Naive thymus-derived CD4-positive, alpha-beta T cell (primary cell): ENCODE results near the gene ANGPTL2. TPM values are rescaled to one million over a fixed set of nuclear protein-coding genes. Genes with fewer than 3 reads are reported as not detected.

ENCODE experiments used
- ATAC-seq: fragments of 150-1000 bp; cut with Tn5 transposase; 2 replicates; pipeline ENCODE4 v1.10.0; 2021; ENCODE audit warnings: mild to moderate bottlenecking, moderate library complexity
- CTCF ChIA-PET: fragments of 350-600 bp; sonication (Branson Sonifier 250); formaldehyde crosslinking; loops from one replicate; lab custom pipeline; 2021; ENCODE audit warnings: antibody characterized with exemption; lab: Charles Lee
- POLR2A ChIA-PET: fragments of 350-600 bp; sonication (Branson Sonifier 250); formaldehyde crosslinking; loops from one replicate; lab custom pipeline; 2021; ENCODE audit warnings: antibody characterized with exemption, inconsistent platforms; lab: Charles Lee
- DNase-seq, 9 donors: peaks; one replicate each; pipeline versions ENCODE4 v3.0.0 to v3.0.0-alpha.2; 2020 to 2022; ENCODE audit warnings: mixed read lengths in 1 of 9
- H3K27ac ChIP-seq: one replicate; pipeline ENCODE4 v1.7.0; 2013; ENCODE audit warnings: mild to moderate bottlenecking, low read depth, low read length, moderate library complexity
- H3K27me3 ChIP-seq, 2 donors: one replicate each; pipeline ENCODE4 v1.7.0; 2013; ENCODE audit warnings: low read length in 2 of 2, mild to moderate bottlenecking in 2 of 2, moderate library complexity in 2 of 2; ENCODE audit not compliant: control insufficient read depth in 2 of 2, insufficient read depth in 2 of 2
- H3K36me3 ChIP-seq, 3 experiments: 1 replicate in 2 of 3; 2 replicates in 1 of 3; pipeline ENCODE4 v1.7.0; 2013; ENCODE audit warnings: low read length in 3 of 3, mild to moderate bottlenecking in 3 of 3, moderate library complexity in 1 of 3; ENCODE audit not compliant: insufficient read depth in 3 of 3, control insufficient read depth in 2 of 3
- H3K4me1 ChIP-seq, 2 donors: one replicate each; pipeline ENCODE4 v1.7.0; 2013; ENCODE audit warnings: low read length in 2 of 2, mild to moderate bottlenecking in 2 of 2, moderate library complexity in 1 of 2; ENCODE audit not compliant: control insufficient read depth in 2 of 2, insufficient read depth in 2 of 2
- H3K4me3 ChIP-seq: 2 replicates; pipeline ENCODE4 v1.7.0; 2013; ENCODE audit warnings: mild to moderate bottlenecking, low read length
- H3K9me3 ChIP-seq, 3 experiments: 1 replicate in 2 of 3; 2 replicates in 1 of 3; pipeline ENCODE4 v1.7.0; 2013; ENCODE audit warnings: low read length in 3 of 3; ENCODE audit not compliant: control insufficient read depth in 2 of 3
- H3K27ac Mint-ChIP-seq, 9 donors: one replicate each; pipeline ENCODE4 v1.8.0; 2020 to 2022; ENCODE audit warnings: mixed read lengths in 9 of 9, mild to moderate bottlenecking in 8 of 9, moderate library complexity in 5 of 9, inconsistent platforms in 2 of 9
- H3K27me3 Mint-ChIP-seq, 5 donors: one replicate each; pipeline ENCODE4 v1.8.0; 2021 to 2022; ENCODE audit warnings: mixed read lengths in 5 of 5, mild to moderate bottlenecking in 1 of 5
- H3K36me3 Mint-ChIP-seq, 5 donors: one replicate each; pipeline ENCODE4 v1.8.0; 2020 to 2022; ENCODE audit warnings: mixed read lengths in 5 of 5, mild to moderate bottlenecking in 3 of 5, inconsistent platforms in 1 of 5
- H3K4me1 Mint-ChIP-seq, 7 donors: one replicate each; pipeline ENCODE4 v1.8.0; 2020 to 2022; ENCODE audit warnings: mixed read lengths in 7 of 7, mild to moderate bottlenecking in 3 of 7, inconsistent platforms in 1 of 7
- H3K4me3 Mint-ChIP-seq, 10 donors: one replicate each; pipeline ENCODE4 v1.8.0; 2020 to 2022; ENCODE audit warnings: mild to moderate bottlenecking in 10 of 10, mixed read lengths in 10 of 10, moderate library complexity in 6 of 10, inconsistent platforms in 2 of 10
- H3K9me3 Mint-ChIP-seq, 11 donors: one replicate each; pipeline ENCODE4 v1.8.0; 2020 to 2022; ENCODE audit warnings: mixed read lengths in 11 of 11, mild to moderate bottlenecking in 4 of 11, inconsistent platforms in 1 of 11, moderate library complexity in 1 of 11
- intact Hi-C, 2 donors: fragments of 100-400 bp; cut with micrococcal nuclease; formaldehyde crosslinking; loops; one replicate each; pipeline ENCODE4 v1.15.1; 2023
- polyA plus RNA-seq, 2 donors: library from polyadenylated mRNA; unstranded; fragments of 300-500 nt; fragmentation: Illumina TruSeq; gene quantifications; one replicate each; pipeline ENCODE4 v1.2.3, GENCODE V29; 2021
- total RNA-seq, 6 experiments: library from RNA in 5 of 6; stranded (reverse) in 5 of 6; gene quantifications; 1 replicate in 5 of 6; 2 replicates in 1 of 6; pipeline ENCODE4 v1.2.3 and lab custom pipeline; 2021 to 2026

The ANGPTL2 gene
- total and polyA plus RNA-seq, 7 experiments from 2014 or later, result not detected

DNA sequence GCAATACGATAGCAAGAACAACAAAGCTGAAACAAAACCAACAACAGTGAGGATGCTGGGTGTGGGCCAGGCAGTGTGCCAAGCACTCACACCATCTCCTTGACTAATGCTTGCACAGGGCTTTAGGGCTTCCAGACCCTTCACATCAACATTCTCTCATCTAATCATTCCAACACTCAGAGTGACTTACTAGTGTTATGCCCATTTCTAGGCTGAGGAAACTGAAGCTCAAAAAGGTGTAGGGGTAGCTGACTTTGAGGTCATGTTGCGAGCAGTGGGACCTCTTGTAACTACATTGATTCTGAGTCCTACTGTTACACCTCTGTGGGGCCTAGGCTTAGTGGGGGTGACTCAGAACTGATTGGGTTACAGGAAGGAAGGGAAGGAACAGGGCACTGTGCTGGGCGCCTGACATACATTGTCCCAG lies 9.7 kb downstream of the ANGPTL2 start:
- ATAC-seq (no peak), DNase-seq (no peak)
- H3K4me3 ChIP-seq, result no peak overlapping the region
- POLR2A ChIA-PET, result no interaction called here
- Mint-ChIP-seq H3K27ac (no peak overlapping the region), H3K4me3 (no peak overlapping the region), H3K4me1 (peaks cover 10 to 21% (median 13%) of the 10 kb centered on the region in 7 donors), H3K9me3 (no peaks in the 10 kb centered on the region), H3K27me3 (peaks cover 0 to 20% (median 0%) of the 10 kb centered on the region in 5 donors), H3K36me3 (peaks cover 0 to 7% (median 0%) of the 10 kb centered on the region in 5 donors)
- intact Hi-C loops, result no loop called here
- CTCF ChIA-PET, result no interaction called here
- H3K27ac ChIP-seq, result no peak overlapping the region
- H3K4me1 ChIP-seq, result peaks cover 0 to 10% of the 10 kb centered on the region in 2 donors
- no peaks in the 10 kb centered on the region for H3K27me3 ChIP-seq
- no peaks in the 10 kb centered on the region for H3K36me3 ChIP-seq
- no peaks in the 10 kb centered on the region for H3K9me3 ChIP-seq

DNA sequence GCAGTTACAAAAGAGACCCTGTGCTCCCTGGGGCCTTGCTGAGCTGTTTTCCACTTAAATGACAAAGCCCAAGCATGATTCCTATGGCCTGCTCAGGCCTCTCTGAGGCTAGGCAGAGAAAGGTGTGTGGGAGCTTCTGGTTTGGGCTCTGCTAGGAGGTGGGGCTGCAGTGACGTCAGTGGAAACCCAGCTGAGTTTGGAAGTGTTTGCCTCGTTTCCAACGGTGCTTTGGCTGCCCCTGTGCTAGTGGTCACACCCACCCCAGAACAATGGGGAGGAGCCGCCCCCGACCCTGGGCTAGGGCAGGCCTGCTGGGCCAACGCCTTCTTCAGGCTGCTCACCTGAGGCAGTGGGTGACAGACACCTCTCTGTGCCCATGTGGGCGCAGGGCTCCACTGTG lies 10.4 kb downstream of the ANGPTL2 start:
- intact Hi-C loops, result no loop called here
- ChIA-PET POLR2A (no interaction called here), CTCF (no interaction called here)
- Mint-ChIP-seq H3K4me3 (no peak overlapping the region), H3K9me3 (no peaks in the 10 kb centered on the region), H3K27me3 (peaks cover 0 to 22% (median 0%) of the 10 kb centered on the region in 5 donors), H3K4me1 (peaks cover 7 to 18% (median 10%) of the 10 kb centered on the region in 7 donors), H3K27ac (no peak overlapping the region), H3K36me3 (peaks cover 0 to 7% (median 0%) of the 10 kb centered on the region in 5 donors)
- DNase-seq (no peak), ATAC-seq (no peak)
- Histone ChIP-seq H3K27ac (no peak overlapping the region), H3K9me3 (no peaks in the 10 kb centered on the region), H3K4me3 (no peak overlapping the region), H3K27me3 (no peaks in the 10 kb centered on the region), H3K4me1 (peaks cover 0 to 10% of the 10 kb centered on the region in 2 donors), H3K36me3 (no peaks in the 10 kb centered on the region)

DNA sequence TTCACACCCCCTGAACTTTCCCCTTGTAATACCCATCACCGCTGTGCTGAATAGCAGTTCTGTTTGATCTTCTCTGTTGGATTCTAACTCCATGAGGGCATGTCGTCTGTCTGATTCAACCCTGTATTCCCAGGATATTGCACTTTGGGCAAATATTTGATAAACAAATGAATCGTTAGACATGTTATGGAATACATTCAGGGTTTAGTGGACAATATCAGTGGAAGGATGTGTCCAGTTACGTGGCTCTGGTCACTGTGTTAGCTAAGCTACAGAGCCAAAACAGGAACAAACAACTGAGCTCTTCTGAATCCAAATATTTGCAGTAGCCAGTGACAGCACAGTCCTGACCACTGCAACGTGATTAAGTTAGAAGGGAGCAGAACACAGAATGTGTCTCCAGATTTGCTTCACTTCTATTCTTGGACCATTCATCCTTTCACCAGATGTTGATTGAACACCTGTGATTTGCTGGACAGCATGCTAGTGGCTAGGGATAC lies 13.2 kb downstream of the ANGPTL2 start:
- Mint-ChIP-seq H3K27ac (no peak overlapping the region), H3K27me3 (peaks cover 0 to 41% (median 0%) of the 10 kb centered on the region in 5 donors), H3K9me3 (no peaks in the 10 kb centered on the region), H3K4me3 (no peak overlapping the region), H3K36me3 (peaks cover 0 to 7% (median 0%) of the 10 kb centered on the region in 5 donors), H3K4me1 (peaks cover 0 to 2% (median 0%) of the 10 kb centered on the region in 7 donors)
- Histone ChIP-seq H3K4me1 (no peaks in the 10 kb centered on the region), H3K4me3 (no peak overlapping the region), H3K9me3 (no peaks in the 10 kb centered on the region), H3K36me3 (no peaks in the 10 kb centered on the region), H3K27me3 (no peaks in the 10 kb centered on the region), H3K27ac (no peak overlapping the region)
- intact Hi-C loops, result no loop called here
- DNase-seq (no peak), ATAC-seq (no peak)
- POLR2A ChIA-PET, result no interaction called here
- CTCF ChIA-PET, result interaction anchor here (0.6 kb wide), 1 partner anchor 89 kb away, joined by 3 read pairs; no protein-coding TSS in a partner anchor

DNA sequence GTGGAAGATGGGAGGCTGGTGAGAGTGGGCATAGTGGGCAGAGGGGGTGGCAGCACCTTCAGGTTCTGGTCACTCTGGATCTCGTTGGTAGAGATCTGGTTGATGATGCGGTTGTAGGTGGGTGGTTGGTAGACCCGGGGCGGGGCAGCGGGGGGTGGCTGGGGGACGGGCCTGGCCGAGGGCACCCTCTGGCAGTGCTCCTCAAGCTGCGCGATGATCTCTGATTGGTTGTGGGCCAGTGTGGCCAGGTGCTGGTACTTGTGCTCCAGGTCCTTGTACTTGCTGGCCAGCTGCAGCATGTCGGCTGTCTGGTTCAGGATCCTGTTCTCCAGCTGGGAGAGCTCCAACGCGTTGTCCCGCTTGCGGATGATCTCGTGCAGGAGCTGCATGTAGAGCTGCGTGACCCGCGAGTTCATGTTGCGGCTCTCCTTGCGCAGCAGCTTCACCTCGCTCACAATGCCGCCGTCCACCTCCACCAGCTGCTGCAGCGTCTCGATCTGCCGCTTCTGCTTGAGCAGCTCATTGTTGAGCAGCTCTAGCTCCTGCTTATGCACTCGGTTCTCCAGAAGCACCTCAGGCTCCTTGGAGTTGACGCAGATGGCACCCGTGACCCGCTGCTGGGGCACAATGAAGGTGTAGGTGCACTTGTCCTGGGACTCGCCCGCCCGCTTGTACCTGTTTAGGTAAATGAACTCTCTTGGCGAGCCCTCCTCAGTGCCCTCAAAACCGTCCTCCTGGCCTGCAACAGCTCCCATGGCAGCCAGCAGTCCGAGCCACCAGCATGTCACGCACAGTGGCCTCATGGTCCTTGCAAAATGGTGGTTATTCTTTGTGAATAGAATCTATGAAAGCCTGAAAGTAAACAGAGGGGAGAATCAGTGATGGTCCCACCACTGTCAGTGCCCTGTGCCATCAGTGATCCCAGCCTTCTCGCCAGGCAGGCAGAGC lies 14.2 kb downstream of the ANGPTL2 start:
- POLR2A ChIA-PET, result no interaction called here
- Mint-ChIP-seq H3K27ac (no peak overlapping the region), H3K4me1 (peaks cover 0 to 2% (median 0%) of the 10 kb centered on the region in 7 donors), H3K27me3 (peaks cover 0 to 43% (median 0%) of the 10 kb centered on the region in 5 donors), H3K36me3 (peaks cover 0 to 7% (median 0%) of the 10 kb centered on the region in 5 donors), H3K4me3 (no peak overlapping the region), H3K9me3 (no peaks in the 10 kb centered on the region)
- H3K9me3 ChIP-seq, result no peaks in the 10 kb centered on the region
- H3K27me3 ChIP-seq, result no peaks in the 10 kb centered on the region
- intact Hi-C loops, result no loop called here
- CTCF ChIA-PET, result no interaction called here
- no peaks in the 10 kb centered on the region for H3K36me3 ChIP-seq
- no peaks in the 10 kb centered on the region for H3K4me1 ChIP-seq
- no peak overlapping the region for H3K27ac ChIP-seq
- DNase-seq, result no peak
- H3K4me3 ChIP-seq, result no peak overlapping the region
- no peak for ATAC-seq

DNA sequence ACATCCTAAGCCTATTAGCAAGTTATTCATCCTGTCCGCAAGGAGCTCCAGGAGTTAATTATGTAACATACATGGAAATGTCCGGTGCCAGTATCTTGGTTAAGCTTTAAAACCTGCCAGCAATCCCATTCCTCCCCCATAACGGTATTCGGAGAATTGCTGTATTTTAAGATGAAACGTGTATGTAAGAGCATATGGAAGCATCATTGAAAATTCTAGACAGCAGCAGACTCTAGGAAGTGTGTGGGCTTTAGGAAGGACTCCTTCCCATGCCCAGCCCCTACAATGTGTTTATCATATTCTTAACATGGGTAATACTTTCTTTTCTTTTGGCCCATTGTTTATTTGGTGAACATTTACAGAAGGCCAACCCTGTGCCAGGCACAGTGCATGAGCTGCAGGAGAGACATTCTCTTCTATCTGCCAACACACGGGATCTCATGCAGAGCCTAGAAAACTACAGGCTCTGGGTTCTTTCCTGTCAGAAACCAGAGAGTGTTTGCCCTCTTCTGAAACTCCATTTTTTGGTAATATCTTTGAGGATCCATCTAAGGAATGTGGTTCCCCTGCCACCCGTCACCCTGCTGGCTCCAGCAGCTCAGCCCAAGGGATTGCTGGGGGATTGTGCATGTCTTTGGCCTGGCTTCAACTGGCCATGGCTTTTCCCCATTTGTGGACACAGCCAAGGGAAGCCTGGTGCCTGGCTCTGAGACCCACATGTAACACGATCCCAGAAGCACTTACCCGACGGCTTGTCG lies 15.1 kb downstream of the ANGPTL2 start:
- Histone ChIP-seq H3K4me1 (no peaks in the 10 kb centered on the region), H3K9me3 (no peaks in the 10 kb centered on the region), H3K36me3 (no peaks in the 10 kb centered on the region), H3K27me3 (no peaks in the 10 kb centered on the region), H3K27ac (no peak overlapping the region), H3K4me3 (no peak overlapping the region)
- Mint-ChIP-seq H3K4me1 (no peaks in the 10 kb centered on the region), H3K36me3 (peaks cover 0 to 7% (median 0%) of the 10 kb centered on the region in 5 donors), H3K27ac (no peak overlapping the region), H3K4me3 (no peak overlapping the region), H3K9me3 (no peaks in the 10 kb centered on the region), H3K27me3 (peaks cover 0 to 43% (median 0%) of the 10 kb centered on the region in 5 donors)
- DNase-seq (no peak), ATAC-seq (no peak)
- ChIA-PET CTCF (no interaction called here), POLR2A (no interaction called here)
- intact Hi-C loops, result no loop called here

DNA sequence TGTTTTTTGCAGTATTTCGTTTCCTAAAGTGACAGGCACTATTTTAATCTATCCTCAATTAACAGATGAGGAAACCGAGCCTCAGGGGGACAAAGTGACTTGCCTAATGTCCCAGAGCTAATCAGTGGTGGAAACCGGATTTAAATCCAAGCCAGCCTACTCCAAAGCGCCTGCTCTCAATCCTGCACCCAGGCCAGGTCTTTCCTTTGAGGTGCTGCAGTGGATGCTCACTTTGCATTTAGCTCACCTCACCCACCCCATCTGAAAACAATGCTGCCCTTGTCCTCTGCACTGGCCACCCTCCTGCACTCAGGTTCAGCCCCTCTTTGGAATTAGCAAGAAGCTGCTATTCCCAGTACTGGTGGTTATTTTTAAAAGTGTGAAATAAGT lies 16.0 kb downstream of the ANGPTL2 start:
- POLR2A ChIA-PET, result no interaction called here
- intact Hi-C loops, result no loop called here
- no peak for DNase-seq
- peaks cover 0 to 7% (median 0%) of the 10 kb centered on the region in 5 donors for H3K36me3 Mint-ChIP-seq
- Histone ChIP-seq H3K4me1 (no peaks in the 10 kb centered on the region), H3K4me3 (no peak overlapping the region), H3K27me3 (no peaks in the 10 kb centered on the region), H3K27ac (no peak overlapping the region), H3K36me3 (no peaks in the 10 kb centered on the region), H3K9me3 (no peaks in the 10 kb centered on the region)
- H3K9me3 Mint-ChIP-seq, result no peaks in the 10 kb centered on the region
- CTCF ChIA-PET, result no interaction called here
- no peak overlapping the region for H3K4me3 Mint-ChIP-seq
- no peak for ATAC-seq
- no peak overlapping the region for H3K27ac Mint-ChIP-seq
- H3K4me1 Mint-ChIP-seq, result no peaks in the 10 kb centered on the region
- peaks cover 0 to 43% (median 0%) of the 10 kb centered on the region in 5 donors for H3K27me3 Mint-ChIP-seq
